ENCODE data around the gene MESP2. TPM values are rescaled to one million over a fixed set of nuclear protein-coding genes. Genes with fewer than 3 reads are reported as not detected.

Gene MESP2
- total RNA-seq, 2 experiments from 2014 or later, result not detected

DNA sequence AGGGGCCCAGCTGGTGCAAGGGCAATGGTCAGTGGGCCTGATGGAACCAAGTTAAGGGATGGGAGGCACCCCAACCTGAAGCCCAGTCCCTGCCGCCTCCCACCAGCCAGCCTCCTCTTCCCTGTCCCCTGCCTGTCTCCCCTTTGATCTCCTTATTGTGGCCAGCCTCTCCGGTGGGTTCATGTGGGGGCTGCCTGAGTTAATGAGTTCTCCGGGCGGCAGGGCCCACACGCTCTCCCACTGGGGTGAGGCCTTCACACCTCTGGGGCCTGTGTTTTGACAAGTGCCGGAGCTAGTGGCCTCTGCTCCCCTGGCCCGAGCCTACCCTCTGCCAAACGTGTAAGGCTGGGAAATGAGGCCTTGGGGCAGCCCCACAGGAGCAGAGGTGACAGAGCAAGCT, 17.8 kb upstream of the MESP2 start:
- H3K27me3 Mint-ChIP-seq (ENCODE audit: low read depth), result no peaks in the 10 kb centered on the region
- no peak for DNase-seq
- no peak overlapping the region for H3K27ac Mint-ChIP-seq
- no peak overlapping the region for H3K4me3 Mint-ChIP-seq
- intact Hi-C loops (cut with micrococcal nuclease), result no loop called here
- CTCF ChIA-PET, result interaction anchor here (5.7 kb wide), 1 partner anchor 117 kb away, joined by 55 read pairs; no protein-coding TSS in a partner anchor
- no peaks in the 10 kb centered on the region for H3K9me3 Mint-ChIP-seq
- H3K36me3 Mint-ChIP-seq (ENCODE audit: low read depth), result no peaks in the 10 kb centered on the region
- H3K4me1 Mint-ChIP-seq (ENCODE audit: low read depth), result no peaks in the 10 kb centered on the region

DNA sequence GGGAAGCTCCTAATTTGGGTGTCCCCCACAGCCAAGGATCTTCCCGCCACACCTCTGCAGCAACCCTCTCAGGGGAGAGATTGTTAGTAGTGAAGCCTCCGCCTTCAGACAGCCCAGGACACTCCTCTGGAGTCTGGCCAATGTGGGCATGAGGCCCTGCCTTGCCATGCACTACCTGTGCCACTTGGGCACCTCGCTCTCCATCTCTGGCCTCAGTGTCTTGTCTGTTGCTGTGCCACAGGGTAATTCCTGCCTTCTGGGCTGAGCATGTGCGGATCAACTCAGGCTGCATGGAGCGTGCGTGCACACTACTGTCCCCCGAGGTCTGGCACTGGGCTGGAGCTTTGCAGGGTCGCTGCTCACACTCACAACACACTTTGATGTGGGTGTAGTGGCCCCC, 17.2 kb upstream of the MESP2 start:
- H3K9me3 Mint-ChIP-seq, result no peaks in the 10 kb centered on the region
- DNase-seq, result no peak
- no peaks in the 10 kb centered on the region for H3K4me1 Mint-ChIP-seq (ENCODE audit: low read depth)
- CTCF ChIA-PET, result interaction anchor here (5.7 kb wide), 1 partner anchor 116 kb away, joined by 55 read pairs; no protein-coding TSS in a partner anchor
- no peaks in the 10 kb centered on the region for H3K36me3 Mint-ChIP-seq (ENCODE audit: low read depth)
- H3K4me3 Mint-ChIP-seq, result no peak overlapping the region
- no peaks in the 10 kb centered on the region for H3K27me3 Mint-ChIP-seq (ENCODE audit: low read depth)
- intact Hi-C loops (cut with micrococcal nuclease), result no loop called here
- H3K27ac Mint-ChIP-seq, result no peak overlapping the region

DNA sequence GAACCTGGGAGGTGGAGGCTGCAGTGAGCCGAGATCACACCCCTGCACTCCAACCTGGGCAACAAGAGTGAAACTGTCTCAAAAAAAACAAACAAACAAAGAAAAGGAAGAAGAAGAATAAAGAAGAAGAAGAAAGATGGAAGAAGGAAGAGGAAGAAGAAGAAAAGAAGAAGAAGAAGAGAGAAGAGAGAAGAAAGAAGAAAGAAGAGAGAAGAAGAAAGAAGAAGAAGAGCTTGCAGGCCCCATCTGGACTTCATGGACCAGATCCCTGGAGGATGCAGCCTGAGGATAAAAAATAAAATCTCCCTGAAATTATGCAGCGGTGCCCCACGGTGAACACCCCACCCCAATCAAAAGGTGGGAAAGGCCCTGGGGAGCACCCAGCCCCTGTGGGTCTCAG, 16.3 kb upstream of the MESP2 start:
- CTCF ChIA-PET, result interaction anchor here (0.7 to 5.7 kb wide), 14 partner anchors 8 to 328 kb away, joined by 3 to 55 read pairs (median 7); partner anchors contain the start of gene MESP1
- H3K27me3 Mint-ChIP-seq (ENCODE audit: low read depth), result no peaks in the 10 kb centered on the region
- H3K27ac Mint-ChIP-seq, result no peak overlapping the region

DNA sequence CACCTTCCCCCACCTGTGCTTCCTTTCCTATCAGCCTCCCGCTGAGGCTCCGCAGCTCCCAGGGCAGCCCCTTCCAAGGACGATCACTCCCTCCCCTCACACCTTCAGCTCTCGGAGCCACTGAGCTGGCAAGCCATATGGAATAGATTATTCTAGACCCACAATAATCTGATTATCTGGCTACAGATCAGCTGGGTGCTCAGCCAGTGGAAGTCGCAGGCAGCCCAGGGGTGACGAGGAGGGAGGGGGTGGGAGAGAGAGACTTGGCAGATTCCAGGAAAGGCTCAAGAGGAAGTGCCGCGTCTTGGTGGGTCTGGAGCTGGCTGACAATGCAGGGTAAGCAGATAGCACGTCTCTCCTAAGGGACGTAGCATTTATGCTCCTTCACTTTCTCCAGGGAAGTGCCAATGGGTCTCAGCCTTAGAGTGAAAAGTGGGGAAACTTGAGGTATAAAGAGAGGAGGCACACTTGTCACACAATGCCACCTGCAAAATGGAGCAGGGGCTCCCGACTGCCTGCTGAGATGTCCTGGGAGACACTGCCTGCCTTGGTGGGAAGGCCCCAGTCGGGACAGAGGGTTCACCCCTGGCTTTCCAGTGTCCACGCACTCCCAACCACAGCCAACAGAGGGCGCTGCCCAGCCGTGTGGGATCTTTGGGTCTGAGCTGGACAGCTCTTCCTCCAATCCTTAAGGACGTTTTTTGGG, 15.7 kb upstream of the MESP2 start:
- H3K27ac Mint-ChIP-seq, result no peak overlapping the region
- no peaks in the 10 kb centered on the region for H3K9me3 Mint-ChIP-seq
- intact Hi-C loops (cut with micrococcal nuclease), result loop anchor here (1.0 to 10.0 kb wide), 4 partner anchors 115 to 524 kb away; no protein-coding TSS in a partner anchor
- H3K27me3 Mint-ChIP-seq (ENCODE audit: low read depth), result no peaks in the 10 kb centered on the region
- CTCF ChIA-PET, result interaction anchor here (0.6 to 5.7 kb wide), 30 partner anchors 9 to 343 kb away, joined by 3 to 55 read pairs (median 4); partner anchors contain the start of genes ANPEP and MESP1
- H3K4me1 Mint-ChIP-seq (ENCODE audit: low read depth), result no peaks in the 10 kb centered on the region
- H3K4me3 Mint-ChIP-seq, result no peak overlapping the region
- peak; percentile 85 for DNase-seq
- no peaks in the 10 kb centered on the region for H3K36me3 Mint-ChIP-seq (ENCODE audit: low read depth)

More for the DNA sequence above, 16.3 kb upstream of the MESP2 start:
- H3K4me1 Mint-ChIP-seq (ENCODE audit: low read depth), result no peaks in the 10 kb centered on the region
- H3K36me3 Mint-ChIP-seq (ENCODE audit: low read depth), result no peaks in the 10 kb centered on the region
- H3K4me3 Mint-ChIP-seq, result no peak overlapping the region
- no peak for DNase-seq
- H3K9me3 Mint-ChIP-seq, result no peaks in the 10 kb centered on the region
- intact Hi-C loops (cut with micrococcal nuclease), result loop anchor here (1.0 to 10.0 kb wide), 4 partner anchors 115 to 525 kb away; no protein-coding TSS in a partner anchor

DNA sequence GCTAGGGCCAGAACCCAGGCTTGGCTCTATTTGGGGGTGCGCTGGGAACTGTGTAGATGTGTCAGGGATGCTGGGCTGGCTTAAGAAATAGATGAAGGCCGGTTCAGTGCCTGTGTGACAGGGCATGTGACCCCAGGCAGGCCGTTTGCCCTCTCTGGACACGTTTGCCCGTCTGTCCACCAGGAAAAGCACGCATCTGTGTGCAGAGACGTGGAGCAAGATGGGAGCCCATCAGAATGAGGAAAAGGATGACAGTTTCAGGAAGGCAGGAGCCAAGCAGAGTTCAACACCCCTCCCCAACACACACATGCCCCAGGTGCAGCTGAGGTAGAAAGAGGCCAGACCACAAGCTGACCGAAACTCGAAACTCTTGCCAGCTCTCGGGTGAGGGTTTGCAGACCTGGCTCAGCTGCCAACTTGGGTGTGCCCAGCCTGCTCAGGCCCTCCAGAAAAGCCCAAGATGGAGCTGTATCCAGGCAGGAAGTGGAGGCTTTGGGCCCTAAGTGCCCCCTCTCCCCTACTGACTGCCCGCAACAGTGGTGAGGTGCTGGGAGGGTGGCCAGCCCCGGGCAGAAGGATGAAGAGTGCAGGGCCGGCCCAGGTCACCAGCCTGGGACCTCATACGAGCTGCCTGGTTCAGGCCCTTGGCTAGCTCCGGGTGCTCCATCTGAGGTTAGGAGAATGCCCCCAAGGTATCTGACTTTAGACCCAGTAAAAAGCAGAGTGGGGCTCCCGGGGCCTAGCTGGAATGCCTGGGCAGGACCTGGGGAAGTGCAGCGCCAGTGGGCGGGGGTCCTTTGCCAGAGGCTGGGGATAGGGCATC, 14.9 kb upstream of the MESP2 start:
- Mint-ChIP-seq H3K27me3 (ENCODE audit: low read depth) (no peaks in the 10 kb centered on the region), H3K27ac (no peak overlapping the region), H3K4me3 (no peak overlapping the region), H3K36me3 (ENCODE audit: low read depth) (no peaks in the 10 kb centered on the region), H3K4me1 (ENCODE audit: low read depth) (no peaks in the 10 kb centered on the region), H3K9me3 (no peaks in the 10 kb centered on the region)
- CTCF ChIA-PET, result interaction anchor here (0.6 to 5.7 kb wide), 34 partner anchors 9 to 342 kb away, joined by 3 to 55 read pairs (median 4); partner anchors contain the start of genes ANPEP and MESP1
- DNase-seq, result no peak
- intact Hi-C loops (cut with micrococcal nuclease), result loop anchor here (2.0 to 10.0 kb wide), 2 partner anchors 326 to 524 kb away; no protein-coding TSS in a partner anchor

DNA sequence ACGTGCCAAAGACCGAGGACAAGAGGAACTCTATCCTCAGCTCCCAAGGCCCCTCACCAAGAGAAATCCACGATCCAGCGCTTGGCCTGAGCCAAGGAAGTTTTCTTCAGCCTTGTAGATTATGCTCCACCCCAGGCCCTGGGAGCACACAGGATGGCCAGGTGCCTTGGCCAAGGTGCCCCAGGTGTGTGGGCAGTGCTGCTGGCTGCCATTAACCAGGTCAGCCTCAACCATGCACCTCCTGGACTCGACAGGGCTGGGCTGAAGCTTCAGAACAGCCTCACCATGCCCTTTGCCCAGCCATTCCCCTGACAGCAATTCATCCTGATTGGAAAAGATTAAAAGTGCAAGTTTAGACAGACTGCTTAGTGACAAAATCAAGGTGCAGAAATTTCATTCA, 14.2 kb upstream of the MESP2 start:
- Mint-ChIP-seq H3K4me3 (no peak overlapping the region), H3K27ac (no peak overlapping the region), H3K27me3 (ENCODE audit: low read depth) (no peaks in the 10 kb centered on the region), H3K9me3 (no peaks in the 10 kb centered on the region), H3K36me3 (ENCODE audit: low read depth) (no peaks in the 10 kb centered on the region), H3K4me1 (ENCODE audit: low read depth) (no peaks in the 10 kb centered on the region)
- CTCF ChIA-PET, result interaction anchor here (0.6 to 5.7 kb wide), 22 partner anchors 9 to 341 kb away, joined by 3 to 55 read pairs (median 6); partner anchors contain the start of gene MESP1
- intact Hi-C loops (cut with micrococcal nuclease), result loop anchor here (2.0 to 10.0 kb wide), 2 partner anchors 325 to 523 kb away; no protein-coding TSS in a partner anchor
- no peak for DNase-seq

DNA sequence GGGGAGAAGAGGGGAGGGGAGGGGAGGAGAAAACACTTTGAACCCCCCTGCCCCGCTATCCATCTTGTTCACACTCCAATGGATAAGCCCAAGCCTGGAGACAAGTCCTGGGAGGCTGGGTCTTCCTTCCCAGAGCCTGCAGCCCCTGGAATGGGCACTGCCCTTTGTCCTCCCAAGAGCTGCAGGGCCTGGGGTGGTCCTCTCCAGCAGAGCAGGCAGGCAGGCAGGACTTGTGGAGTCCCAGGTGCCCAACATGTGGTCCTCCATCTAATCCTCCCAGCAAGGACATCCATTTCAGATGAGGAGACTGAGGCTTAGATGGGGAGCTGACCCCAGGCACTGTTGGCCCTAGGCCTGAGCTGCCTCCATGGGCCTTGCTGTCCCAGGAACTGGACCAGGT, 10.4 kb upstream of the MESP2 start:
- Mint-ChIP-seq H3K4me1 (ENCODE audit: low read depth) (no peaks in the 10 kb centered on the region), H3K36me3 (ENCODE audit: low read depth) (no peaks in the 10 kb centered on the region), H3K27ac (no peak overlapping the region), H3K27me3 (ENCODE audit: low read depth) (no peaks in the 10 kb centered on the region), H3K9me3 (no peaks in the 10 kb centered on the region), H3K4me3 (no peak overlapping the region)
- intact Hi-C loops (cut with micrococcal nuclease), result loop anchor here (10.0 kb wide), 1 partner anchor 519 kb away; no protein-coding TSS in a partner anchor
- CTCF ChIA-PET, result no interaction called here
- no peak for DNase-seq

DNA sequence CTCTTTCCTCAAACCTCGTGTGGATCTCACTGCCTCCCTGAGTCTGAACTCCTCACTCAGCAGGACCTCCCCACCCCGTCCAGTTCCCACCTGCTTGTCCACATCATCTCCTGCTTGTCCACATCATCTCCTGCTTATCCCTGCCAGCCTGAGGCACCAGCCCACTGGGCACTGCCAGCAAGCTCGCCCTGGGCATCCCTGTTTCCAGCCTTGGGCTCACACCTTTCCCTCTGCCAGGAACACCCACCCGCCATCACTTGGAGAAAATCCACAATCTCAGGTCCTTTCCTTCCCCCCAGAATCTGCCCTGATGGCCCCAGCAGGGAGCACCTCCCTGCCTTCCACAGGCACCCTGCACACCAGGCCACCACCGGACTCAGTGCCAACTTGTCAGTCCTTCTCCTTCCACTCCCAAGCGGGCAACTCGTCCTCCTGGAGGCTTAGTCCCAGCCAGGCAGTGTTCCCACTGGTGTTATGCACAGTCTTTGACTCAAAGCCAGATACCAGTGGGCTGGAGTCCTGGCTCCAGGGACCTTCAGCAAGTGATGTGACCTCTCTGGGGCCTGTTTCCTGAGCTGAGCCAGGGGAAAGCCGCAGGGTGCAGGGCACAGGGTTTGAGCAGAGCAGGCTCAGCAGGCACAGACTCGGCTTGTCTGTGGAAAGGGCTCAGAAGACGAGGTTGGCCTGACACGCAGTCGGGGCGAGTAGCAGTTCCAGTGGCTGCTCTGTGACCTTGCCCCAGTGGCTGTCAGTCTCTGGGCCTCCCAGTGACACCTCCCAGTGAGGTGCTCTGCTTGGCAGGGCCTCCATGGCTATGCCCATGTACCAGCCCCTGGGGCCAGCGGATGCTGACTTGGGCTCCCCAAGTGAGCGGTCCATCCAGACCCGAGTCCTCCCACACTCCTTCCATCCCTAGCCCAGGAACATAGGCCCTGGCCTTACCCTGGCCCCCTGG, 9.5 kb upstream of the MESP2 start:
- DNase-seq, result no peak
- Mint-ChIP-seq H3K27me3 (ENCODE audit: low read depth) (no peaks in the 10 kb centered on the region), H3K4me1 (ENCODE audit: low read depth) (no peaks in the 10 kb centered on the region), H3K9me3 (no peaks in the 10 kb centered on the region), H3K4me3 (no peak overlapping the region), H3K36me3 (ENCODE audit: low read depth) (no peaks in the 10 kb centered on the region), H3K27ac (no peak overlapping the region)
- CTCF ChIA-PET, result no interaction called here
- intact Hi-C loops (cut with micrococcal nuclease), result loop anchor here (10.0 kb wide), 1 partner anchor 518 kb away; no protein-coding TSS in a partner anchor

DNA sequence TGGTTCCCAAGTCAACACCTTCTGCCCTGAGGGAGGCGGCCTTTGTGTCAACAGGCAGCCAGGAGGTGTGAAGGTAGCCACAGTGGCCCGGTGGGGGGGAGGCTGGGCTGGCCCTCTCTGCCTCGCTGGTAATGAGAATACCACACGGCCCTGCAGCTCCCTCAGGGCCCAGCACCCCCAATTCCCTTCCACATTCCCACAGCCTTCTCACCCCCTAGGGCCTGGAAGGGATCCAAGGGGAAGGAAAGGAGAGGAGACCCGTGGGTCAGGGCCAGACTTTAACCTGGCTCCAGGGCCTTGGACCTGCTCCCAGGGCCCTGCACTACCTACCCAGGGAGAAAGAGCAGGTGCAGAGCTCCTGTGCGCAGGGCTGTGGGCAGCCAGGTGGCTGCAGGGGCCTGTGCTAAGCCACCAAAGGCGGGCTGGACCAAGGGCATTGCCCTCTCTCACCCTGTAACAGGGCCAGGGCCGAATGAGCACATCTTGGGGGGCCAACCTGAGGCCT, 8.7 kb upstream of the MESP2 start:
- H3K27ac Mint-ChIP-seq, result no peak overlapping the region
- no peak for DNase-seq
- CTCF ChIA-PET, result interaction anchor here (1.4 kb wide), 1 partner anchor 107 kb away, joined by 7 read pairs; no protein-coding TSS in a partner anchor
- H3K9me3 Mint-ChIP-seq, result no peaks in the 10 kb centered on the region
- H3K4me3 Mint-ChIP-seq, result no peak overlapping the region
- intact Hi-C loops (cut with micrococcal nuclease), result loop anchor here (10.0 kb wide), 1 partner anchor 517 kb away; no protein-coding TSS in a partner anchor
- H3K4me1 Mint-ChIP-seq (ENCODE audit: low read depth), result no peaks in the 10 kb centered on the region
- H3K27me3 Mint-ChIP-seq (ENCODE audit: low read depth), result no peaks in the 10 kb centered on the region
- H3K36me3 Mint-ChIP-seq (ENCODE audit: low read depth), result no peaks in the 10 kb centered on the region

DNA sequence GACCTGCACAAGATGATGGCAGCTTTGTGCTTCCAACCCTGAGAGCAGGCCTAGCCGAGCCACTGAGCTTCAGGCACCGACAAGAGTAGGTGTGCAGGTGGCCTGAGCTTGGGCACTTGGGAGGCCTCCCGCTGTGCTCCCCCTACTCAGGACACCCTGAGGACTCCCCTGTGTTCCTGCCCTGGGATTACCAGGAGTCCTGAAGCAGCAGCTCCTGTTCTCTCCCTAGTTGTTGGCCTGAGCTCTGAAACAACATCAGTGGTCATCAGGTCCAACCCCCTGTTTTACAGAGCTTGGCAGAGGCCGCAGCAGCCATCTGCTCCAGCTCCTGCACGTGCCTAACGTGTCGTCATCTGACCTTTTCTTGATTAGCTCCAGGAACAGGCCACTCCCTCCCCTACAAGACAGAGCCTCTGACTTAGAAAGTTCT, 8.0 kb upstream of the MESP2 start:
- intact Hi-C loops (cut with micrococcal nuclease), result loop anchor here (10.0 kb wide), 1 partner anchor 517 kb away; no protein-coding TSS in a partner anchor
- Mint-ChIP-seq H3K36me3 (ENCODE audit: low read depth) (no peaks in the 10 kb centered on the region), H3K4me3 (no peak overlapping the region), H3K27me3 (ENCODE audit: low read depth) (no peaks in the 10 kb centered on the region), H3K27ac (no peak overlapping the region), H3K9me3 (no peaks in the 10 kb centered on the region), H3K4me1 (ENCODE audit: low read depth) (no peaks in the 10 kb centered on the region)
- no peak for DNase-seq
- CTCF ChIA-PET, result interaction anchor here (0.8 to 1.4 kb wide), 2 partner anchors 9 to 107 kb away, joined by 3 to 7 read pairs; no protein-coding TSS in a partner anchor

DNA sequence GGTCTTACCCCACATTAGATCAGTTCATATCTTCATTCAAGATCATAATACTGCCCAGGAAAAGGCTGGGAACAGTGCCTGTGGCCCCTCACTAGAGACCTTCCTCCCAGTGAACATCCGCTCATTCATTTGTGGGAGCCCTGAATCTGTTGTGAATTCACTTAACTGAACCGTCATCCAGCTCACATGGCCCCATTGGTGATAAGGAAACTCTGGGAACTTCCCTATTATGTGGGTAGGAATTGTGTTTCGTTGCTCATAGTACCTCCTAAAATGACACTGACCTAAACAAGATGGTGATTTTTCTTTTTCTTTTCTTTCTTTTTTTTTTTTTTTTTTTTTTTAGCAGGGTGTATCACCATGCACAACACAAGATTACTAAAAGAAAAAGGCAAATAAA, 6.8 kb upstream of the MESP2 start:
- intact Hi-C loops (cut with micrococcal nuclease), result loop anchor here (10.0 kb wide), 1 partner anchor 515 kb away; no protein-coding TSS in a partner anchor
- no peak for DNase-seq
- Mint-ChIP-seq H3K4me1 (ENCODE audit: low read depth) (no peaks in the 10 kb centered on the region), H3K9me3 (no peaks in the 10 kb centered on the region), H3K4me3 (no peak overlapping the region), H3K27me3 (ENCODE audit: low read depth) (no peaks in the 10 kb centered on the region), H3K36me3 (ENCODE audit: low read depth) (no peaks in the 10 kb centered on the region), H3K27ac (no peak overlapping the region)
- CTCF ChIA-PET, result interaction anchor here (0.5 kb wide), 1 partner anchor 387 kb away, joined by 3 read pairs; no protein-coding TSS in a partner anchor
